ENCODE measurements around the gene ANO2.

Gene ANO2

GRCh38 chr12:5953835-5954586 is 9.0 kb upstream of the ANO2 start:
- Histone ChIP-seq H3K27me3 (ENCODE audit: insufficient read depth, low read depth) (no peaks in the 10 kb centered on the region), H3K9ac (no peak overlapping the region), H2AFZ (ENCODE audit: low read depth) (no peak overlapping the region), H3K36me3 (ENCODE audit: insufficient read depth) (no peaks in the 10 kb centered on the region), H3K4me2 (no peak overlapping the region), H3K27ac (no peak overlapping the region), H3K79me2 (ENCODE audit: insufficient read depth, low read depth) (no peaks in the 10 kb centered on the region), H3K4me1 (ENCODE audit: low read depth, poor library complexity, severe bottlenecking) (no peaks in the 10 kb centered on the region), H3K4me3 (IDR thresholded peaks at IDR 0.05; ENCODE audit: insufficient read depth, low read depth, low read length) (no peak overlapping the region), H4K20me1 (ENCODE audit: insufficient read depth) (no peaks in the 10 kb centered on the region)
- TF ChIP-seq CTCF (conservative IDR thresholded peaks at IDR 0.05; ENCODE audit: low read depth, low read length): no peak

GRCh38 chr12:5952031-5952430 is 7.0 kb upstream of the ANO2 start:
- H3K27me3 ChIP-seq (ENCODE audit: insufficient read depth, low read depth): no peaks in the 10 kb centered on the region
- no peaks in the 10 kb centered on the region for H3K4me1 ChIP-seq (ENCODE audit: low read depth, poor library complexity, severe bottlenecking)
- H3K4me2 ChIP-seq: no peak overlapping the region
- no peak overlapping the region for H2AFZ ChIP-seq (ENCODE audit: low read depth)
- no peaks in the 10 kb centered on the region for H3K79me2 ChIP-seq (ENCODE audit: insufficient read depth, low read depth)
- no peak overlapping the region for H3K9ac ChIP-seq
- no peak overlapping the region for H3K27ac ChIP-seq
- TF ChIP-seq CTCF (conservative IDR thresholded peaks at IDR 0.05; ENCODE audit: low read depth, low read length): no peak
- no peak overlapping the region for H3K4me3 ChIP-seq (IDR thresholded peaks at IDR 0.05; ENCODE audit: insufficient read depth, low read depth, low read length)
- no peaks in the 10 kb centered on the region for H3K36me3 ChIP-seq (ENCODE audit: insufficient read depth)
- H4K20me1 ChIP-seq (ENCODE audit: insufficient read depth): no peaks in the 10 kb centered on the region

- Histone ChIP-seq H3K4me3 (IDR thresholded peaks at IDR 0.05; ENCODE audit: insufficient read depth, low read depth, low read length) (no peak overlapping the region), H4K20me1 (ENCODE audit: insufficient read depth) (no peaks in the 10 kb centered on the region), H3K36me3 (ENCODE audit: insufficient read depth) (no peaks in the 10 kb centered on the region), H3K4me1 (ENCODE audit: low read depth, poor library complexity, severe bottlenecking) (no peaks in the 10 kb centered on the region), H3K4me2 (no peak overlapping the region), H3K27me3 (ENCODE audit: insufficient read depth, low read depth) (no peaks in the 10 kb centered on the region), H3K9ac (no peak overlapping the region), H3K27ac (no peak overlapping the region), H3K79me2 (ENCODE audit: insufficient read depth, low read depth) (no peaks in the 10 kb centered on the region), H2AFZ (ENCODE audit: low read depth) (no peak overlapping the region)
- no peak for TF ChIP-seq CTCF (conservative IDR thresholded peaks at IDR 0.05; ENCODE audit: low read depth, low read length)
Observed at GRCh38 chr12:5948696-5949095, 3.6 kb upstream of the ANO2 start.

DNA sequence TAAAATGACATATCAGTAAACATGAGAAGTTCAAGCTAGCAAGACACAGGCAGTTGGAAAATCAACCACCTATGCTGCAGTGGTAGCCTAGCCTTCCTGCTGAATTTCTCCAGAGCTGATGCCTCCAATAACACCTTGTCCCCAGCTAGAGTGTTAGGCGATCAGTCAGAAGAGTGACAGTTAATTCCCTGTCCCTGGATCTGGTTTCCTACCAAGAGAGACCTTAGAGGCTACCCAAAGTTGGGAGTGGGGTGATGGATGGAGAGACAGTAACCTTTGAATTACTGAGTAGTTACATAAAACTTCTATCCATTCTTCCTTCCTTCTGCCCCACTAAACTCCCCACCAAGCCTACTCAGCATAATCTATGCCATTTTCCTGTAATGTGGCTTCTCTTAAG is 1.9 kb upstream of the ANO2 start:
- no peaks in the 10 kb centered on the region for H3K79me2 ChIP-seq (ENCODE audit: insufficient read depth, low read depth)
- no peak overlapping the region for H3K9ac ChIP-seq
- no peaks in the 10 kb centered on the region for H3K27me3 ChIP-seq (ENCODE audit: insufficient read depth, low read depth)
- H3K27ac ChIP-seq: no peak overlapping the region
- H3K4me3 ChIP-seq (IDR thresholded peaks at IDR 0.05; ENCODE audit: insufficient read depth, low read depth, low read length): no peak overlapping the region
- no peaks in the 10 kb centered on the region for H3K4me1 ChIP-seq (ENCODE audit: low read depth, poor library complexity, severe bottlenecking)
- H3K36me3 ChIP-seq (ENCODE audit: insufficient read depth): no peaks in the 10 kb centered on the region
- no peak overlapping the region for H3K4me2 ChIP-seq
- TF ChIP-seq CTCF (conservative IDR thresholded peaks at IDR 0.05; ENCODE audit: low read depth, low read length): no peak
- H2AFZ ChIP-seq (ENCODE audit: low read depth): no peak overlapping the region
- no peaks in the 10 kb centered on the region for H4K20me1 ChIP-seq (ENCODE audit: insufficient read depth)
